K562 (cell line): ENCODE results near the gene CUL5. TPM values are rescaled to one million over a fixed set of nuclear protein-coding genes. Genes with fewer than 3 reads are reported as not detected.
"Not testable (repeated sequence)": the region's sequence is repeated elsewhere in the genome, so short reads cannot be mapped to it uniquely, and the experiment has no call there.

ENCODE experiments used
- ATAC-seq: fragments of 200-7000 bp; cut with Tn5 transposase; 3 replicates; pipeline ENCODE4 v1.9.1; 2020; ENCODE audit warnings: moderate library complexity
- BruUV-seq: library from RNA; stranded (reverse); fragments of 400-500 nt; replicated peaks from 2 replicates; lab custom pipeline; 2021; lab: Mats Ljungman, UMichigan
- CTCF ChIA-PET: fragments of 300-600 bp; formaldehyde crosslinking; extraction: SDS; loops from one replicate; lab custom pipeline; 2021; ENCODE audit warnings: low intra/inter-chr PET ratio; lab: Yijun Ruan, JAX
- POLR2A ChIA-PET: fragments of 300-600, 350-650 bp; sonication (Branson Sonifier 250); formaldehyde crosslinking; extraction: SDS; loops from one replicate; lab custom pipeline; 2021; ENCODE audit warnings: antibody characterized with exemption, inconsistent platforms; lab: Yijun Ruan, JAX
- DNase-seq, 4 experiments: peaks; one replicate each; pipeline versions ENCODE4 v3.0.0 to v3.0.0-alpha.2; 2011 to 2018; ENCODE audit warnings: low spot score in 3 of 4, mixed read lengths in 3 of 4; ENCODE audit errors: extremely low read depth in 1 of 4
- FAIRE-seq: peaks from 2 replicates; lab custom pipeline; 2011; peaks lifted over from hg19 to GRCh38; lab: Jason Lieb, UNC
- H2AFZ ChIP-seq: 2 replicates; pipeline ENCODE4 v1.6.0; 2011; ENCODE audit warnings: low read depth, low read length, control low read depth, inconsistent platforms
- H3K27ac ChIP-seq: fragments of 200-600 bp; 3 replicates; pipeline ENCODE4 v1.8.0; 2011; ENCODE audit warnings: low read depth, mild to moderate bottlenecking, control low read depth, inconsistent platforms, low read length, moderate library complexity, mixed read lengths; ENCODE audit errors: extremely low read depth
- H3K27me3 ChIP-seq, 2 experiments: fragments of 300-600 bp in 1 of 2; 2 replicates in 1 of 2; 3 replicates in 1 of 2; pipeline versions ENCODE4 v1.6.0 to v1.8.0; 2011; ENCODE audit warnings: inconsistent platforms in 2 of 2, low read length in 2 of 2, mild to moderate bottlenecking in 1 of 2, mixed read lengths in 1 of 2, moderate library complexity in 1 of 2; ENCODE audit not compliant: control insufficient read depth in 2 of 2, insufficient read depth in 2 of 2
- H3K36me3 ChIP-seq: fragments of 300-600 bp; 3 replicates; pipeline ENCODE4 v1.8.0; 2011; ENCODE audit warnings: mild to moderate bottlenecking, low read length, inconsistent platforms; ENCODE audit not compliant: control insufficient read depth, insufficient read depth
- H3K4me1 ChIP-seq, 2 experiments: fragments of 200-600 bp in 1 of 2; replicated peaks in 1 of 2; 2 replicates in 1 of 2; 3 replicates in 1 of 2; pipeline versions ENCODE4 v1.5.1 to v1.8.0; 2011; ENCODE audit warnings: inconsistent platforms in 2 of 2, low read length in 2 of 2, mild to moderate bottlenecking in 1 of 2, mixed read lengths in 1 of 2, moderate library complexity in 1 of 2; ENCODE audit not compliant: control insufficient read depth in 2 of 2, insufficient read depth in 2 of 2
- H3K4me2 ChIP-seq: 2 replicates; pipeline ENCODE4 v1.6.1; 2011; ENCODE audit warnings: low read length, control low read depth, inconsistent platforms, mixed read lengths; ENCODE audit not compliant: insufficient read depth
- H3K4me3 ChIP-seq: fragments of 200-600 bp; sonication (generic), shearing (Covaris generic); 2 replicates; pipeline ENCODE4 v1.5.1; 2016; ENCODE audit warnings: control low read depth, inconsistent platforms
- H3K79me2 ChIP-seq: fragments of 200-600 bp; 3 replicates; pipeline ENCODE4 v1.8.0; 2011; ENCODE audit warnings: low read length, inconsistent platforms; ENCODE audit not compliant: control insufficient read depth, insufficient read depth
- H3K9ac ChIP-seq, 2 experiments: 2 replicates each; pipeline versions ENCODE4 v1.6.0 to v1.6.1; 2011; ENCODE audit warnings: low read depth in 2 of 2, low read length in 2 of 2, control low read depth in 1 of 2, inconsistent platforms in 1 of 2, mild to moderate bottlenecking in 1 of 2, mixed read lengths in 1 of 2; ENCODE audit not compliant: insufficient read depth in 1 of 2
- H3K9me1 ChIP-seq: one replicate; pipeline ENCODE4 v1.6.0; 2011; ENCODE audit warnings: inconsistent platforms, mild to moderate bottlenecking, low read length, moderate library complexity; ENCODE audit not compliant: control insufficient read depth, insufficient read depth
- H3K9me3 ChIP-seq: replicated peaks from 2 replicates; pipeline ENCODE4 v1.5.1; 2011; ENCODE audit warnings: low read depth, low read length, inconsistent platforms; ENCODE audit not compliant: control insufficient read depth, insufficient read depth
- H4K20me1 ChIP-seq: replicated peaks from 2 replicates; pipeline ENCODE4 v1.6.1; 2011; ENCODE audit warnings: low read length, inconsistent platforms, mixed read lengths; ENCODE audit not compliant: control insufficient read depth, insufficient read depth
- BCOR ChIP-seq: fragments of 450-650 bp; IDR thresholded peaks from 2 replicates; pipeline ENCODE4 v1.6.1; 2016
- BRCA1 ChIP-seq, 2 experiments: fragments of 450-650 bp in 1 of 2; sonication (generic) in 1 of 2; formaldehyde crosslinking in 1 of 2; IDR thresholded peaks; 2 replicates each; pipeline versions ENCODE4 v1.5.0 to v1.6.1; 2017 to 2020; ENCODE audit warnings: mild to moderate bottlenecking in 1 of 2, missing genetic modification reagents in 1 of 2
- HMG20A ChIP-seq: fragments of 450-650 bp; formaldehyde crosslinking; conservative IDR thresholded peaks from 2 replicates; pipeline ENCODE4 v1.4.0; 2020; ENCODE audit warnings: mild to moderate bottlenecking, mixed read lengths
- KDM1A ChIP-seq, 2 experiments: fragments of 450-650 bp; IDR thresholded peaks; 2 replicates each; pipeline ENCODE4 v1.6.1; 2016; ENCODE audit warnings: mild to moderate bottlenecking in 2 of 2
- MYC ChIP-seq, 2 experiments: fragments of 250-450 bp in 1 of 2; sonication (Bioruptor Pico) in 1 of 2; IDR thresholded peaks; 2 replicates each; pipeline versions ENCODE4 v1.5.1 to v1.6.1; 2012 to 2021; ENCODE audit warnings: low read depth in 2 of 2, borderline replicate concordance in 1 of 2, improper control_type of control experiment in 1 of 2, low read length in 1 of 2, mild to moderate bottlenecking in 1 of 2, moderate library complexity in 1 of 2
- RBM25 ChIP-seq: fragments of 200-400 bp; formaldehyde crosslinking; IDR thresholded peaks from 2 replicates; pipeline ENCODE4 v1.6.1; 2018; ENCODE audit warnings: low read length, low read depth, moderate library complexity; ENCODE audit not compliant: severe bottlenecking
- RCOR1 ChIP-seq, 2 experiments: IDR thresholded peaks; 2 replicates each; pipeline ENCODE4 v1.6.1; 2012; ENCODE audit warnings: low read depth in 2 of 2, low read length in 2 of 2, borderline replicate concordance in 1 of 2, improper control_type of control experiment in 1 of 2
- ZNF146 ChIP-seq: IDR thresholded peaks from one replicate; pipeline ENCODE4 v1.6.1; 2018; ENCODE audit warnings: missing compliant biosample characterization; ENCODE audit not compliant: unreplicated experiment
- ZNF75A ChIP-seq: fragments of 450-650 bp; formaldehyde crosslinking; IDR thresholded peaks from 2 replicates; pipeline ENCODE4 v1.4.0; 2020; ENCODE audit warnings: mild to moderate bottlenecking
- WGBS: fragments of 100-300 bp; shearing (Covaris generic); methylation state at CpG from one replicate; pipeline ENCODE4 v1.1.6; 2016; ENCODE audit warnings: low coverage, mixed read lengths; ENCODE audit not compliant: insufficient coverage; ENCODE audit errors: missing lambda C conversion rate; 5-methylcytosine and 5-hydroxymethylcytosine counted together
- in situ Hi-C: fragments of 300-500 bp; cut with MboI; formaldehyde crosslinking; loops from 4 replicates; pipeline ENCODE4 v1.15.0; 2018; ENCODE audit warnings: inconsistent platforms, mixed read lengths
- intact Hi-C: fragments of 100-400 bp; cut with micrococcal nuclease; formaldehyde crosslinking; loops from 2 replicates; pipeline ENCODE4 v1.14.2; 2022
- polyA plus RNA-seq, 8 experiments: library from polyadenylated mRNA; depleted of rRNA in 4 of 8; stranded (reverse) in 5 of 8; unstranded in 3 of 8; fragments of >200 nt; fragmentation: Nextera tagmentation in 2 of 8; fragmentation: Illumina TruSeq in 1 of 8; extraction: Ambion mirVana in 2 of 8; extraction: Trizol in 1 of 8; gene quantifications; 2 replicates each; pipeline versions ENCODE4 v1.2.1 to v1.2.3, GENCODE V29; 2011 to 2014; ENCODE audit warnings: inconsistent platforms in 1 of 8, missing spikeins in 1 of 8
- total RNA-seq, 7 experiments: library from RNA; depleted of rRNA in 6 of 7; stranded (reverse); fragments of >200 nt in 6 of 7; fragmentation: Illumina TruSeq in 2 of 7; extraction: Trizol in 2 of 7; gene quantifications; 2 replicates each; pipeline versions ENCODE4 v1.2.1 to v1.2.3, GENCODE V29; 2011 to 2021; ENCODE audit warnings: low replicate concordance in 1 of 7
- TF ChIP-seq, protein P1 (sequence below): fragments of 450-650 bp; formaldehyde crosslinking; IDR thresholded peaks from 2 replicates; pipeline ENCODE4 v1.4.0; 2020; ENCODE audit warnings: mild to moderate bottlenecking

Gene CUL5
- total and polyA plus RNA-seq, 9 of the 15 experiments (the other 6 are each of a cell fraction or from before 2014, with no cell fraction given), result 14.3 to 45.9 (median 23.0) TPM

DNA sequence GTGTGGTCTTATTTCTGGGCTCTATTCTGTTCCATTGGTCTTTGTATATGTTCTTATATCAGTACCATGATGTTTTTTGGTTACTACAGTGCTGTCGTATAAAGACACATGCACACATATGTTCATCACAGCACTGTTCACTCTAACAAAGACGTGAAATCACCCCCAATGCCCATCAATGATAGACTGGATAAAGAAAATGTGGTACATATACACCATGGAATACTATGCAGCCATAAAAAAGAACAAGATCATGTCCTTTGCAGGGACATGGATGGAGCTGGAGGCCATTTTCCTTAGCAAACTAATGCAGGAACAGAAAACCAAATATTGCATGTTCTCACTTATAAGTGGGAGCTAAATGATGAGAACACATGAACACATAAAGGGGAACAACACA lies 22.9 kb downstream of the CUL5 start:
- H2AFZ ChIP-seq, H3K27ac ChIP-seq, DNase-seq, H3K27me3 ChIP-seq, BruUV-seq, H3K4me3 ChIP-seq, H3K9me1 ChIP-seq, FAIRE-seq, H4K20me1 ChIP-seq, intact Hi-C loops, CTCF ChIA-PET, ATAC-seq, H3K4me2 ChIP-seq, H3K9ac ChIP-seq, POLR2A ChIA-PET, in situ Hi-C loops, H3K9me3 ChIP-seq: not testable (repeated sequence)
- 100% methylated on average over 2 of the region's 2 CpGs for WGBS
- Histone ChIP-seq H3K4me1 (peaks cover 4 to 15% of the 10 kb centered on the region in 2 experiments; a peak in 2 of 5 replicates), H3K36me3 (peaks cover 43% of the 10 kb centered on the region), H3K79me2 (peaks cover 79% of the 10 kb centered on the region)
- TF ChIP-seq RBM25 (peak; percentile 50), ZNF146 (peak; percentile 77), BCOR (peak; percentile 10; the same call in 1 of the 2 replicates), KDM1A (IDR thresholded peaks at IDR 0.05) (0 out of 4 replicates have a peak, but pooled peaks have one; percentile 12 to 24)

DNA sequence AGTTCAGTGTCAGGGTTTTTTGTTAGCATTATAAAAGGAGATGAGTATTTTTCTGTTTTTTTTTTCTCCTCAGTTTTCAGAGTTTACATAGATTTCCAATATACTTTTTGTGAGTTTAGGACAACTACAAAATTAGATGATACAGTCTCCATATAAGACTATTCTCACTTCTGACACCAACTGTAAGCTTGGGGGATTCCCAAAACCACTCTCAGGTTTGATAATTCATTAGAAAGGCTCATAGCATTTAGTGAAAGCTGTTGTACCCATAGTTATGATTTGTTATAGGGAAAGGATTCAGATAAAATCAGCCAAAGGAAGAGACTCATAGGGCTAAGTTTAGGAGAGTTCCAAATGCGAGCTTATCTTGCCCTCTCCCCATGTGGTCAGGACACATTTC lies 24.1 kb downstream of the CUL5 start:
- H3K27ac ChIP-seq, result no peak overlapping the region
- H3K79me2 ChIP-seq, result peaks cover 73% of the 10 kb centered on the region
- FAIRE-seq (no peak), ATAC-seq (peak; percentile 65; the same call in 2 of the 3 replicates), DNase-seq (no peak)
- in situ Hi-C loops (no loop called here), intact Hi-C loops (no loop called here)
- peaks cover 3% of the 10 kb centered on the region; the same call in 1 of the 2 replicates for H4K20me1 ChIP-seq
- H3K27me3 ChIP-seq, result no peaks in the 10 kb centered on the region
- no peaks in the 10 kb centered on the region for H3K9me1 ChIP-seq
- H2AFZ ChIP-seq, result no peak overlapping the region
- H3K4me2 ChIP-seq, result no peak overlapping the region
- WGBS, result 0% methylated on average over 1 of the region's 1 CpG
- no peaks in the 10 kb centered on the region for H3K9me3 ChIP-seq
- no peak overlapping the region for H3K9ac ChIP-seq
- ChIA-PET POLR2A (interaction anchor here (0.7 to 1.6 kb wide), 4 partner anchors 11 to 23 kb away, joined by 3 to 5 read pairs (median 4); no protein-coding TSS in a partner anchor), CTCF (no interaction called here)
- H3K36me3 ChIP-seq, result peaks cover 55% of the 10 kb centered on the region
- H3K4me1 ChIP-seq, result peaks cover 0 to 15% of the 10 kb centered on the region in 2 experiments; a peak in 2 of 5 replicates
- TF ChIP-seq RCOR1 (IDR thresholded peaks at IDR 0.05; ENCODE audit: borderline replicate concordance in 1 of 2, low read depth in 2 of 2, low read length in 2 of 2) (peak in 1 of 2 experiments; percentile 43; a peak in 1 of 4 replicates), HMG20A (CRISPR knock-in tag) (no peak), ZNF75A (CRISPR knock-in tag) (no peak), MYC (IDR thresholded peaks at IDR 0.05; ENCODE audit: low read depth, low read length) (0 out of 2 replicates have a peak, but pooled peaks have one; percentile 43), MYC (CRISPR knock-in tag; IDR thresholded peaks at IDR 0.05; ENCODE audit: borderline replicate concordance, low read depth) (no peak), BRCA1 (IDR thresholded peaks at IDR 0.05) (no peak), BRCA1 (CRISPR knock-in tag; IDR thresholded peaks at IDR 0.05) (no peak)
- TF ChIP-seq, protein P1, sequence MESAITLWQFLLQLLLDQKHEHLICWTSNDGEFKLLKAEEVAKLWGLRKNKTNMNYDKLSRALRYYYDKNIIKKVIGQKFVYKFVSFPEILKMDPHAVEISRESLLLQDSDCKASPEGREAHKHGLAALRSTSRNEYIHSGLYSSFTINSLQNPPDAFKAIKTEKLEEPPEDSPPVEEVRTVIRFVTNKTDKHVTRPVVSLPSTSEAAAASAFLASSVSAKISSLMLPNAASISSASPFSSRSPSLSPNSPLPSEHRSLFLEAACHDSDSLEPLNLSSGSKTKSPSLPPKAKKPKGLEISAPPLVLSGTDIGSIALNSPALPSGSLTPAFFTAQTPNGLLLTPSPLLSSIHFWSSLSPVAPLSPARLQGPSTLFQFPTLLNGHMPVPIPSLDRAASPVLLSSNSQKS, result no peak
- no TSS peak for BruUV-seq
- H3K4me3 ChIP-seq, result no peak overlapping the region
